ENCODE results near the gene VPS51.
"Not testable (repeated sequence)": the region's sequence is repeated elsewhere in the genome, so short reads cannot be mapped to it uniquely, and the experiment has no call there.

The VPS51 gene

GRCh38 chr11:65108469-65109123 lies 12.6 kb downstream of the VPS51 start:
- DNase-seq, result no peak

- DNase-seq, result no peak
These were observed 13.5 kb downstream of the VPS51 start for GRCh38 chr11:65109231-65110198.

- DNase-seq, result peak; percentile 96
These were observed 14.4 kb downstream of the VPS51 start for GRCh38 chr11:65110354-65110861.

GRCh38 chr11:65111159-65111743 lies 15.2 kb downstream of the VPS51 start:
- DNase-seq, result no peak

GRCh38 chr11:65111744-65112545 lies 15.9 kb downstream of the VPS51 start, which contains the start of gene TM7SF2:
TSS of gene TM7SF2 (plus strand) at chr11:65111872. CDS start at chr11:65112016, 144 bp downstream.
- DNase-seq, result peak; percentile 96

GRCh38 chr11:65112546-65113360 lies 16.7 kb downstream of the VPS51 start:
- DNase-seq, result peak; percentile 82

- no peak for DNase-seq
These were observed 17.3 kb downstream of the VPS51 start for GRCh38 chr11:65113361-65113756.

- DNase-seq, result no peak
These were observed 17.8 kb downstream of the VPS51 start for GRCh38 chr11:65113839-65114238.

GRCh38 chr11:65114538-65115171 lies 18.6 kb downstream of the VPS51 start:
- no peak for DNase-seq

GRCh38 chr11:65115361-65116082 lies 19.5 kb downstream of the VPS51 start:
- no peak for DNase-seq

GRCh38 chr11:65116370-65117205 lies 20.6 kb downstream of the VPS51 start:
- peak; percentile 69 for DNase-seq

GRCh38 chr11:65117206-65118096 lies 21.4 kb downstream of the VPS51 start, which contains the start of gene ZNHIT2:
TSS of gene ZNHIT2 (minus strand) at chr11:65117701. CDS start at chr11:65117653, 48 bp downstream.
- DNase-seq, result peak; percentile 100

- DNase-seq, result no peak
These were observed 22.3 kb downstream of the VPS51 start for GRCh38 chr11:65118097-65118837.

- DNase-seq, result not testable (repeated sequence)
These were observed 23.1 kb downstream of the VPS51 start for GRCh38 chr11:65118891-65119669.

- DNase-seq, result no peak
These were observed 23.6 kb downstream of the VPS51 start for GRCh38 chr11:65119670-65119995.

GRCh38 chr11:65120831-65121230 lies 24.8 kb downstream of the VPS51 start:
- no peak for DNase-seq

GRCh38 chr11:65121447-65121864 lies 25.4 kb downstream of the VPS51 start:
- peak; percentile 50 for DNase-seq
